HG02852 (cell line): ENCODE data around the gene PLCXD3.

Experiments
- ATAC-seq: cut with Tn5 transposase; IDR thresholded peaks from one replicate; pipeline ENCODE4 v1.9.1; 2021; ENCODE audit warnings: mild to moderate bottlenecking, moderate library complexity; ENCODE audit not compliant: unreplicated experiment

Gene PLCXD3, protein sequence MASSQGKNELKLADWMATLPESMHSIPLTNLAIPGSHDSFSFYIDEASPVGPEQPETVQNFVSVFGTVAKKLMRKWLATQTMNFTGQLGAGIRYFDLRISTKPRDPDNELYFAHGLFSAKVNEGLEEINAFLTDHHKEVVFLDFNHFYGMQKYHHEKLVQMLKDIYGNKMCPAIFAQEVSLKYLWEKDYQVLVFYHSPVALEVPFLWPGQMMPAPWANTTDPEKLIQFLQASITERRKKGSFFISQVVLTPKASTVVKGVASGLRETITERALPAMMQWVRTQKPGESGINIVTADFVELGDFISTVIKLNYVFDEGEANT

GRCh38 chr5:41510176-41510831 lies at the start of gene PLCXD3:
TSS of gene PLCXD3 (minus strand) at chr5:41510601. CDS start at chr5:41510526, 75 bp downstream.
- no peak for ATAC-seq

- ATAC-seq = no peak
Measured at GRCh38 chr5:41559184-41559583, 48.8 kb upstream of the PLCXD3 start.

- no peak for ATAC-seq
Measured at GRCh38 chr5:41558295-41558694, 47.9 kb upstream of the PLCXD3 start.

DNA sequence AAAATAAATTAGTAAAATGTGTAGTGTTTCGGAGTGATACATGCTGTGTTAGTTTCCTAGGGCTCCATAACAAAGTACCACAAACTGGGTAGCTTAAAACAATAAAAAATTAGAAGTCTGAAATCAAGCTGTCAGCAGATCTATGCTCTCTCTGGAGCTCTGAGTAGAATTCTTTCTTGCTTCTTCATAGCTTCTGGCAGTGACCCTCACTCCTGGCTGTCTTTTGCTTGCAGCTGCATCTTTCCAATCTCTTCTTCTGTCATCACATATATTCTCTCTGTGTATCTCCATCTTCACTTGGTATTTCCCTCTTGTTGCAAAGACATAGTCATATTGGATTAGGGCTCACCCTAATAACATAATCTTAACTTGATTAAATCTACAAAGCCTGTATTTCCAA lies 37.6 kb upstream of the PLCXD3 start:
- ATAC-seq = no peak

GRCh38 chr5:41542183-41542582 lies 31.8 kb upstream of the PLCXD3 start:
- ATAC-seq = no peak

DNA sequence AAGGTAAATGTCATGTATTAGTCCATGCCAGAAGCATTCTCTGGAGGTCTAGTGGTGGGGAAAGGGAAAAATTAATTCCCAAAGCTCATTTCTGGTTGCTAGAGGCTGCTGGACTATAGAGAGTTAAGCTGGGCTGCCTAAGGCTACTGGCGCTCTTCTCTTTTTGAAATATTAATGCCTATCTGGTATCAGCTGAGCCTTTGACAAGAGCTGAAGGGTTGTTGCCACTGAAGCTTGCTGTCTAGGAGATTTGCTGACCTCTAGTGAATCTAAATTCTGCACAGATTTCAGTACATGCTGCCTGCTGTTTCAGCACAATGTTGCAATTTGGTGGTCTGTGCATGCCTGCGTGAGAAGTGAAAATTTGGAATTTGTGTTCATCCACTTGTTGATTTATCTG lies 29.1 kb upstream of the PLCXD3 start:
- ATAC-seq = no peak

- no peak for ATAC-seq
Measured at GRCh38 chr5:41537581-41537980, 27.2 kb upstream of the PLCXD3 start.

DNA sequence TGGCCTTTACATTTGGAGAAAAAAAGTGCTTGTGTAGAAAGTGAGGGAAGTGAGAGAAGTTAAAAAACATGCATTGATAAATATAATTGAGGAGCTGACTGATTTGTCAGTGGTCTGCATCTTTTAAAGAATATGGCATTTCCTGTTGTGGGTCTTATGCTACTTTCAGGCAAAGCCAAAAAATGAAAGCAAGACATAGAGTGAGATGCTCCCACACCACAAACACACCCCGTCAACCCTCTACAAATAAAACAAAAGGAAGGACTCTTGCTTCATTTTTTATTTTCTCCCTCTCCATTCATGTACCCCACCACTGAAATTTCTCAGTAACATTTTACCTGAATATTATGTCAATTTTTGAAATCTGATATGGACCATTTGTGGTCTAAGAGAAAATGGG lies 22.1 kb upstream of the PLCXD3 start:
- ATAC-seq = no peak

DNA sequence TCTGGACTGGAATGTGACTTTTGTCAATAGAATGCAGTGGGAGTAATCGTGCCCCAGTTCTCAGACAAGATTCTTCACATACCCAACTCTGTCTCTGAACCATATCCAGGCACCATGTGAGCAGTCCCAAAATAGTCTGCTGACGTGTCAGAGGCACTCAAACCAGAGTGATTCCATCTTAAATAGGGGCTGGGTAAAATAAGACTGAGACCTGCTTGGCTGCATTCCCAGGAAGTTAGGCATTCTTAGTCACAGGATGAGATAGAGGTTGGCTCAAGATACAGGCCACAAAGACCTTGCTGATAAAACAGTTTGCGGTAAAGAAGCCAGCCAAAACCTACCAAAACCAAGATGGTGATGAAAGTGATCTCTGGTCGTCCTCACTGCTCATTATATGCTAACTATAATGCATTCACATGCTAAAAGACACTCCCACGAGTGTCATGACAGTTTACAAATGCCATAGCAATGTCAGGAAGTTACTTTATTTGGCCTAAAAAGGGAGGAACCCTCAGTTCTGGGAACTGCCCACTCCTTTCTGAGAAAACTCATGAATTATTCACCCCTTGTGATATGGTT lies 16.9 kb upstream of the PLCXD3 start:
- no peak for ATAC-seq

DNA sequence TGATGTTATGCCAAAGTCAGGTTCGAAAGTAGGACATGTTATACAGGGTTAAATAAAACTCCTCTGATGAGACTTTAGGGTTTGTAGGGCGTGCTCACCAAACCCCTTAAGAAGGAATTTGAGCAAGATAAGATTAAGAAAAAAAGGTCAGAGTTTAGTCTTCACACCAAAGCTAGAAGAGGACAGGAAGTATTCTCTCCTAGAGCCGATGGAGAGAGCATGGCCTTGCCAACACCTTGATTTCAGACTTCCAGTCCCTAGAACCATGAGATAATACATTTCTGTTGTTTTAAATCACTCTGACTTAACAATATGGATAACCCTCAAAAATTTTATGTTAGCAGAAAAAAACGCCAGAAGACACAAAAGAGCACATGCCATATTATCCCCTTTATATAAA lies 16.3 kb upstream of the PLCXD3 start:
- ATAC-seq = no peak

- ATAC-seq = no peak
Measured at GRCh38 chr5:41524174-41524573, 13.8 kb upstream of the PLCXD3 start.

DNA sequence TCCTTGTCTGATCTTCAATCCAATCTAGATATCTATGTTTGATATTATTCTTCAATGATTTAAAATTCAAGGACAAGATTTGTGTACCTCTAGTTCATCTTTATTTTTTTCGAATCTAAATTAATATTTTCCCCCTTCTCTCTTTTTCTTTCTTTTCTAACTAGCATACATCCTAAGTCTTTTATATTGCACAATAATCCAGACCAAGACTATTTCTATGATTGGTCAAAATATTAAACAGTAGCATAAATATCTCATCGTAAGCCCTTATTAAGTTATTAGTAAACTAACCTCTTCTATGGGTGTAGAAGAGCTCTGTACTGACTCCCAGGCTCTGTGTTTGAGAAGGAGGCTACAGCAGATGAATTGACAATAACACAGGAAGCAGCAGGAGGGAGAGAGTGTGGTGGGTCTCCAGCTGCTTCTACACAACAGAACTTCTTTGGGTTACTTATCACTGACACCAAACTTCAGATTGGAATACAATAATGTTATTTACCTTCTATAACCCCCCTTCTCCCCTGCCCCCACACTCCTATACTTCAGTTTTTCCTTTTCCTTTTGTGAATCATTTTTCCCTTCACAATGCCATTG lies 11.9 kb upstream of the PLCXD3 start:
- ATAC-seq = no peak

DNA sequence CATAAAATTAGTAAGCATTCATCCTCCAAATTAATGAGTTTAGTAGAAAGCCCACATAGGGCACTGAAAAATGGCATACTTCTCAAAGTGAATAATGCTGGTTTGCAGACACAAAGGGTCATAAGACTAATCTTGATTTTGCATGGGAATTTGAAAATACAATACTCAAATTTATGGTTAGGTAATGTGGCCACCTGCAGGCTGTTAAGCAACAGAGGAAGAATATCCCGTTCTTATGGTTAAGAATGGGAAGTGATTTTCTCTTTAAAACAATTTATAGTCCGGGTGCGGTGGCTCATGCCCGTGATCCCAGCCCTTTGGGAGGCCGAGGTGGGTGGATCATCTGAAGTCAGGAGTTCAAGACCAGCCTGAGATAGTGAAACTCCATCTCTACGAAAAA lies 9.4 kb upstream of the PLCXD3 start:
- no peak for ATAC-seq

- ATAC-seq = no peak
Measured at GRCh38 chr5:41517909-41518308, 7.5 kb upstream of the PLCXD3 start.

DNA sequence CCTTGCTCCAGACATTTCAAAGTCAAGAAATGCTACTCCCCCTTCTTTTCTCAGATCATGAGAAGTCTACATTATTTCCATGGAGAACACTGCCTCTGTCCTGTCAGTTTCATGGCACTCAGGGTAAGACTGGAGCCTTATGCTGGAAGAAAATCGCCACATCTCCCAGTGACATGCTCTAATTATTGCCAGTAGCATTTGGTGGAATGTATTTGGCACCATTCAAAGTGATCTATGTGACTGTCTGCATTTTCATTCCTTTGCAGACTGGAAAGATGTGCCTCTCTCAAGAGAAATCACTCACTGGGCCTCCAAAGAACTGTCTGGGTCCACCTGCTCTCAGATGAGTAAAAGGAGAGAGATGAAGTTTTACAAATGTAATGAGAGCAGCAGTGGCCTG lies 840 bp upstream of the PLCXD3 start:
- no peak for ATAC-seq

GRCh38 chr5:41509399-41510175 lies 814 bp downstream of the PLCXD3 start:
- no peak for ATAC-seq

GRCh38 chr5:41508696-41509398 lies 1.6 kb downstream of the PLCXD3 start:
- no peak for ATAC-seq

- no peak for ATAC-seq
Measured at GRCh38 chr5:41508186-41508585, 2.2 kb downstream of the PLCXD3 start.

- ATAC-seq = no peak
Measured at GRCh38 chr5:41507501-41507900, 2.9 kb downstream of the PLCXD3 start.

DNA sequence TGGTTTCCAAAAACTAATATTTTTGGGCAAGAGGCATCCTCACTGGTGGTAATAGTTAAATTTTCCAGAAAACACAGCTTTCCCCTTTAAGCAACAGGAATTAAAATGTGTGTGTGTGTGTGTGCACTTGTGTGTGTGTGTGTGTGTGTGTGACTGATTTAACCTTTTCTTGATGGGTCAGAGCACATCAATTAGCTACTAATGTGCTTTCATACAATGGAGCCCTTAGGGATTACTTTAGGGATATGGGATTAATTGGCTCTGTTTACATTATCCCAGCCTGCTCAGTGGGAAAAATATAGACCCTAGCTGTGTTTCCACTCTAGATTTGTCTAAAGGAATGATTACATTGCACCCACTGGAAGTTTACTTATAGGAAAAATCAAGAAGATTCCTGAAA lies 6.5 kb downstream of the PLCXD3 start:
- no peak for ATAC-seq

DNA sequence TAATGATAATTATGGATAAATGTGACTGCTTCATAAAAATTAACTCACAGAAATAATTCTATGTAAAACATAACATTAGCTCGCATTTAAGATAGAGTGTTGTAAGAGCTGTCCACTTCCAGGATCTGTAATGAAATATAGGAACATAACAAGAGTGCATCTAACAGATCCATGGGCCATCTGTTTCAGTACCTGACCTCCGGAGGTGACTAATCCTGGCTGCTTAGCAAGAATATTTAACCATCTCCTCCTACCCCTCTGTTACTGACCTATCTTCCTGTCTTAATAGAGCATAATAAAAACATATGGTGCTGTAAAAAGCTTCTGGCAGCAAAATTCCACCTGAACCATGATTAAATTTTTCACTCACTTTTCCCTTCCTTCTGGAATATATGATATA lies 7.1 kb downstream of the PLCXD3 start:
- ATAC-seq = no peak
